HG03135 (cell line): ENCODE data around the gene AUNIP.

Experiments used
- ATAC-seq: cut with Tn5 transposase; IDR thresholded peaks from one replicate; pipeline ENCODE4 v1.9.1; 2021; ENCODE audit warnings: mild to moderate bottlenecking, moderate library complexity; ENCODE audit not compliant: unreplicated experiment

AUNIP gene

GRCh38 chr1:25797939-25798338 lies 61.3 kb downstream of the AUNIP start:
- ATAC-seq, result no peak

GRCh38 chr1:25796811-25797458 lies 62.3 kb downstream of the AUNIP start:
- ATAC-seq, result no peak

DNA sequence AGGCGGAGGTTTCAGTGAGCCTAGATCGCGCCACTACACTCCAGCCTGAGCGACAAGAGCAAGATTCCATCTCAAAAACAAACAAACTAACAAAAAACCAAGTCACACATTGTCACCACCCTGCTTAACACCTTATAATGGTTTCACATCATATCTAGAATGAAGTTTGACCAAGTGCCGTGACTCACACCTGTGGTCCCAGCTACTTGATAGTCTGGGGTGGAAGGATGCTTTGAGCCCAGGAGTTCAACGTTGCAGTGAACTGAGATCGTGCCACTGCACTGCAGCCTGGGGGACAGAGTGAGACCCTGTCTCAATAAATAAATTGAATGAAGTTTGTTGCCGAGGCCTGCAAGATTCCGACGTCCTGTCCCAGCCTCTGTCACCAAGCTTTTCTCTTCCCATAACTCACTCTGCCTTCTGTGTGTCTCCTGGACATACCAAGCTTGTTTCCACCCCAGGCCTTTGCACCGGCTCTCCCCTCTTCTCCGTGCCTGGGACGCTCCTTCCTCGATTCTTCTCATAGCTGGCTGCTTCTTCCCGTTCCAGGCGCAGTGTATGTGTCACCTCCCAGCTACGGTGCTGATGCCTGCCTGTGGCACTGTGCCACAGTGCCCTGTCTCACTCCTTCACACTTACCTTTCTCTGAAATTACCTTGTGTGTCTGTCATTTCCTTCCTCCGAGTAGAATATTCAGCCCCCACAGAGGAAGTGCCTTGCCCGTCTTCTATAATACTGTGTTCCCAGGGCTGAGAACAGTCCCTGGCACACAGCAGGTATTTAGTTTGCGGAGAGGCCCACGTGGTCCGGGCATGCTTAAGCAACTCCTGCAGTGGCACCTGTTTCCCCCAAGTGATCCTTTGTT lies 63.1 kb downstream of the AUNIP start:
- no peak for ATAC-seq

GRCh38 chr1:25795211-25795610 lies 64.0 kb downstream of the AUNIP start:
- ATAC-seq, result no peak

GRCh38 chr1:25794325-25794724 lies 64.9 kb downstream of the AUNIP start:
- no peak for ATAC-seq

DNA sequence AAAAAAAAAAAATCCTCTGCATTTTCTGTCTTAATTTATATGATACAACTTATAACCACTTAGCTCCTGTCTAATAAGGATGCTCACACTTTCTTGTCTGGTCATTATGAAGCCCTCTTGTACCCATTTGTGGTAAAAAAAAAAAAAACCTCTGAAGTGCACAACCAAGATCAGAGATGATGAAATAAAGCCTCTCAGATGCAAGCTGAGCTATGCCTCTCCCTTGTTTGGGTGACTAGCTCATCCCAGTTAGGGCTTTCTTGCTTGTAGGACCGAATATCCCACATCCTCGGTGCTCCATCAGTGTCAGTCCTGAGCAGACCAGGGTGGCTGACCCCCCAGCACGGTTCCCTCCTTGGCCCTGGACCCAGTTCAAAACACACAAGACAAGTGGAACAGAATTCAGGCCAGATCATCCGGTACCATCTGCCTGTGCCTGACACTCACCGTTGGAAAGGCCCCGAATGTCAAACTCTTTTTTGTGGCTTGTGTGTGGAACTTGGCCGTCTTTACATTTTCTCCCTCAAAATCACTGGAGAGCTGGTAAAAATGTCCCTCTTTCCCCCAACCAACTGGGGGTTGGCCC lies 65.6 kb downstream of the AUNIP start:
- no peak for ATAC-seq

DNA sequence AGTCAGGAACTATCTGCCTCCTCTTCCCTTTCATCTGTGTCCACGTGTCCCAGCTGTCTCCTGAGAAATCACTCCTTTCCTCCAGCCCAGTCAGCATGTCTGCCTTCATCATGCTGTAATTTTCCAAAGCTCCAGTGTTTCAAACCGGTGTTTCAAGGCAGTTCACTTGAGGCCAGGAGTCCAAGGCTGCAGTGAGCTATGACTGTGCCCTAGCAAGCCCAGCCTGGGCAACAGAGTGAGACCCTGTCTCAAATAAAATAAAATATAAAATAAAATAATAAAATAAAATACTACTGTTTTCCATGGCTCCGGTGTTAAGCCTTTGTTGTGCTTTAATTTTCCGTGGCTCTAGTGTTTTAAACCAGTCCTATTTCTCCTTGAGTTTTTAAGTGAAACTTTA lies 67.1 kb downstream of the AUNIP start:
- ATAC-seq, result no peak

DNA sequence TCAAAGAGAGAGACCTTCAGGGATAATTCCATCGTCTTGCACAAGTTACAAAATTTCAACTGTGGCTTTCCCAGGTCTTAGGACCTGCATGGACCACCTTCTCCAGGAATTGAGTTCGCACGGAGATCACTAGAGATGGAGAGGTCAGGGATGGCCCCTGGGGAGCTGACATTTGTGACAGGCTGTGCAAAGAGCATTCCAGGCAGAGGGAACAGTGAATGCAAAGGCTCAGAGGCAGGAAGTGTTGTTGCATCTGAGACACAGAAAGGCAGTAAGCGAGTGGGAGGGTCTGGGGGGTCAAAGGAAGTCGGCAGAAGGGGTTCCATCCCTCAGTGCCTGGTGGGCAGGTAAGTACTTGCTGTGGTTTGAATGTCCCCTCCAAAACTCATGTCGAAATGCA lies 68.8 kb downstream of the AUNIP start:
- no peak for ATAC-seq

DNA sequence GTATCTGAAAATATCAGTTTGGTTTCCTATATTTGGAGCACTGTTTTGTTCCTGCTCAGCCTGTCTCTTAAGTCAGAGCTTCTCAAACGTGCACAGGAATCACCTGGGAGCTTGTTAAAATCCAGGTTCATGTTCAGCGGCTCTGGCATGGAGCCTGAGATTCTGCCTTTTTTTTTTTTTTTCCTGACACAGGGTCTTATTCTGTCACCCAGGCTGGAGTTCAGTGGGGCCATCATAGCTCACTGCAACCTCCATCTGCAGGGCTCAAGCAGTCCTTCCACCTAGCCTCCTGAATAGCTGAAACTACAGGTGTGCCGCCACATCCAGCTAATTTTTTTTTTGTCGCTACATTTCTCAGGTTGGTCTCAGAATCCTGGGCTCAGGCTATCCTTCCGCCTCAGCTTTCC lies 71.5 kb downstream of the AUNIP start:
- no peak for ATAC-seq

- ATAC-seq, result no peak
Observed at GRCh38 chr1:25786887-25787759, 72.1 kb downstream of the AUNIP start.

- ATAC-seq, result no peak
Observed at GRCh38 chr1:25785333-25786067, 73.8 kb downstream of the AUNIP start.

- ATAC-seq, result no peak
Observed at GRCh38 chr1:25784575-25785051, 74.6 kb downstream of the AUNIP start.
